CD4-positive, alpha-beta T cell treated with Interleukin-2 at 100 ng/mL for 4 hours (primary cell): Measurements from ENCODE around the gene KIR2DL3.
"Not testable (repeated sequence)": the region's sequence is repeated elsewhere in the genome, so short reads cannot be mapped to it uniquely, and the experiment has no call there.

Source experiments
- DNase-seq: peaks from one replicate; pipeline ENCODE4 v3.0.0-alpha.2; 2020; ENCODE audit warnings: low spot score

Gene KIR2DL3

GRCh38 chr19:54744080-54744479 is 5.8 kb downstream of the KIR2DL3 start:
- not testable (repeated sequence) for DNase-seq

GRCh38 chr19:54747614-54748322 is 9.5 kb downstream of the KIR2DL3 start:
- DNase-seq, result not testable (repeated sequence)

DNA sequence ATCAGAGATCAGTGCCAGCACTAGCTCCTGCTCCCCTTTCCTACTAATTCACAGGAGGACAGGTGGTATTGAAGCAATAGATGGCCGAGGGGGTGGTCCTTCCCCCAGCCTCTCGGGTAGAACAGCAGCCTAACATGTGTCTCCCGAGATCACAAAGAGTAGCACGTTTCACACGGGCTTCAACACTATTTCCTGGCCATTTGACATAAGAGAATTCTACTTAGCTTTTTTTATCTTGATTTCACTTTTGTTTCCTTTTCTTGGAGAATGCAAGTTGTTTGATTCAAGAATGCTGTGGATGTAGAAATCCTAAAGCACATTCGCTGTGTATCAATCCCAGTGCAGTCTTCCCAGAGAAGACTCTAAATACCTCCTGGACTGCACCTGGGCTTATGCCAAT is 12.0 kb downstream of the KIR2DL3 start:
- DNase-seq, result not testable (repeated sequence)

GRCh38 chr19:54756204-54757110 is 18.1 kb downstream of the KIR2DL3 start:
- not testable (repeated sequence) for DNase-seq

- DNase-seq, result not testable (repeated sequence)
These were observed 20.3 kb downstream of the KIR2DL3 start for GRCh38 chr19:54758577-54758976.

DNA sequence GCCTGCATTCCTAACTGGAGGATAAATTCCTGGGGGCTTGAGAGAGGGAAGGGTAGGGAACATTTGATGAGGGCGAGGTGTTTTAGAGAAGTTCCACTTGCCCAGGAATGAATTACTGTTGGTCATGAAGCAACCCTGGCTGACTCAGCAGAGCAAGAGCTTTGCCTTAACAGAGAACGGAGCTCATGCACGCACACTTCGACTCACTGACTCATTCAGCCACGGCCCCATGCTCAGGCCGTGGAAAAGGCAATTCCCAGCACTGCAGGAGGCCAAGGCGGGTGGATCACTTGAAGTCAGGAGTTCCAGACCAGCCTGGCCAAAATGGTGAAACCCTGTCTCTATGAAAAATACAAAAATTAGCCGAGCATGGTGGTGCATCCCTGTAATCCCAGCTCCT is 25.9 kb downstream of the KIR2DL3 start:
- DNase-seq, result not testable (repeated sequence)

DNA sequence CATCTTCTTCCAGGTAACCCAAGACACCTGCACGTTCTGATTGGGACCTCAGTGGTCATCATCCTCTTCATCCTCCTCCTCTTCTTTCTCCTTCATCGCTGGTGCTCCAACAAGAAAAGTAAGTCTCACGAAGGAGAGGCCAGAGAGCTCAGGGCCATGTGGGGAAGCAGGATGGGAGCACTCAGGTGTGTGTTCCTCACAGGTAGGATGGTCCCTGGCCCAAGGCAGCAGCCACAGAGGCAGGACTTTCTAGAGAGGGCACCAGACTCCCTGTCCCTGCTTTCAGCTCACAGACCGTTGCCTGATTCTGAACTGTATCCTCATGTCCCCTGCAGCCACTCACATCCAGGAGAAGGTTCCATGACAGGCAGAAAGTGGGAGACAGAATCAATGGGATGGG is 28.2 kb downstream of the KIR2DL3 start:
- DNase-seq, result not testable (repeated sequence)

DNA sequence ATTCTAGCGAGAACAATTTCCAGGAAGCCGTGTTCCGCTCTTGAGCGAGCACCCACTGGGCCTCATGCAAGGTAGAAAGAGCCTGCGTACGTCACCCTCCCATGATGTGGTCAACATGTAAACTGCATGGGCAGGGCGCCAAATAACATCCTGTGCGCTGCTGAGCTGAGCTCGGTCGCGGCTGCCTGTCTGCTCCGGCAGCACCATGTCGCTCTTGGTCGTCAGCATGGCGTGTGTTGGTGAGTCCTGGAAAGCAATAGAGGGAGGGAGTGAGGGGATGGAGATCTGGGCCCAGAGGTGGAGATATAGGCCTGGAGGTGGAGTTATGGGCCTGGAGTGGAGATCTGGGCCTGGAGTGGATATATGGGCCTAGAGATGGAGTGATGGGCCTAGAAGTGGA is 31.3 kb downstream of the KIR2DL3 start, which contains the start of gene KIR2DL1:
Gene KIR2DL1, plus strand, starts transcription at position 148 of the 400 bp plus-strand sequence. Its CDS starts 58 bp downstream, at position 206.
- DNase-seq, result not testable (repeated sequence)

DNA sequence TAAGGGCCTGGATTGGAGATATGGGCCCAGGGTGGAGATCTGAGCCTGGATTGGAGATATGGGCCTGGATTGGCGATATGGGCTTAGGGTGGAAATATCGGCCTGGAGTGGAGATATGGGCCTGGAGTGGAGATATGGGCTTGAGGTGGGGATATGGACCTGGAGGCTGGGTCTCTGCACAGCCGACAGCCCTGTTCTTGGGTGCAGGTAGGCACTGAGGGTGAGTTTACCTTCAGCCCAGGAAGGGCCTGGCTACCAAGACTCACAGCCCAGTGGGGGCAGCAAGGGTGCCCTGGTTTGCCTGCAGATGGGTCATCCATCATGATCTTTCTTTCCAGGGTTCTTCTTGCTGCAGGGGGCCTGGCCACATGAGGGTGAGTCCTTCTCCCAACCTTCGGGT is 32.2 kb downstream of the KIR2DL3 start:
- DNase-seq, result not testable (repeated sequence)

DNA sequence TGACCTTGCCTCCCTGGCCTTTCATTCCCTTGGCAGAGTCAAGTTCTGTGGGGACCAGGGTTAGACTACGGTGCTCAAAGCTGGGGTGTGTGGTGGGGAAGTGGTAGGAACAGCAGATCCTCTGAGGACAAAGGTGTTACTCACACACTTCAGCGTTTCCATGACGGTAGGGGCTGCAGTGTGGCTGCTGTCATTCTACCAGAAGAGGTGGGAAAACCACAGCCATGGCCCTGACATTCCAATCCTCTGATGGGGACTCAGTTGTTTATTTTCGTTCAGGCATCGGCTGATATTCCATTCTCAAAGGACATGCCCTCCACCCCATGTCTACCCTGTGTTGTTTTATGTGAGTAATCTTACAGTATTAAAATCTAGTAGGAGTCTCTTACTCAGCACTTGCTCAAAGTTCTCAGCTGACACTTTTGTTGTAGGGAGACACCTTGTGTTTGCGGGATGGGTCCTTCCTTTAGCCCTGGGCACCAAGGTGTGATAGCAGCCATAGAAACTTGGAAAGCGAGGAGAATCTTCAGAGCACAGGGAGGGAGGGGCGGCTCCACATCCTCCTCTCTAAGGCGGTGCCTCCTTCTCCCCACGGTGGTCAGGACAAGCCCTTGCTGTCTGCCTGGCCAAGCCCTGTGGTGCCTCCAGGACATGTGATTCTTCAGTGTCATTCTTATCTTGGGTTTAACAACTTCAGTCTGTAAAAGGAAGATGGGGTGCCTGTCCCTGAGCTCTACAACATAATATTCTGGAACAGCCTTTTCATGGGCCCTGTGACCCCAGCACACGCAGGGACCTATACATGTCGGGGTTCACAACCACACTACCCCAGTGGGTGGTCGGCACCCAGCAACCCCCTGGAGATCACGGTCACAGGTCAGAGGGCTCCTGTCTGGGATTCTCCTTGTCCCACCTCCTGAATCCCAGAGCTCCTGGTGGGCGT is 33.0 kb downstream of the KIR2DL3 start:
- DNase-seq, result not testable (repeated sequence)

- DNase-seq, result not testable (repeated sequence)
These were observed 34.4 kb downstream of the KIR2DL3 start for GRCh38 chr19:54772666-54773065.

DNA sequence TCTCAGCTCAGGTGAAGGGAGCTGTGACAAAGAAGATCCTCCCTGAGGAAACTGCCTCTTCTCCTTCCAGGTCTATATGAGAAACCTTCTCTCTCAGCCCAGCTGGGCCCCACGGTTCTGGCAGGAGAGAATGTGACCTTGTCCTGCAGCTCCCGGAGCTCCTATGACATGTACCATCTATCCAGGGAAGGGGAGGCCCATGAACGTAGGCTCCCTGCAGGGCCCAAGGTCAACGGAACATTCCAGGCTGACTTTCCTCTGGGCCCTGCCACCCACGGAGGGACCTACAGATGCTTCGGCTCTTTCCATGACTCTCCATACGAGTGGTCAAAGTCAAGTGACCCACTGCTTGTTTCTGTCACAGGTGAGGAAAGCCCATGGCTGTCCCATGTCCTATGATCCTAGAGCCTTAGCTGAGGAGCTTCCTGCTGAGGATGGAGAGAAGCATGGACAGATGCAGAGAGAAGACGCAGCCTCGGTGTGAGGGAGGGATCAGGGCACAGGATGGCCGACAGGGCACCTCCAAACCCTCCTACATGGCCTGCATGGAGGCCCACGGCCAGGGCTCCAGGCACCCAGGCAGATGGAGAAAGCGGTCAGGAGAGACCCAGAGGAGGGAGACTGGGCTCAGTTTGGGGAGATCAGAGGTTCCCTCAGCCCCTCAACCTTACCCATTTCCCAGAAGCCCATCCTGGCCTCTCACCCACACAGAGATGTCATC is 36.9 kb downstream of the KIR2DL3 start:
- not testable (repeated sequence) for DNase-seq

DNA sequence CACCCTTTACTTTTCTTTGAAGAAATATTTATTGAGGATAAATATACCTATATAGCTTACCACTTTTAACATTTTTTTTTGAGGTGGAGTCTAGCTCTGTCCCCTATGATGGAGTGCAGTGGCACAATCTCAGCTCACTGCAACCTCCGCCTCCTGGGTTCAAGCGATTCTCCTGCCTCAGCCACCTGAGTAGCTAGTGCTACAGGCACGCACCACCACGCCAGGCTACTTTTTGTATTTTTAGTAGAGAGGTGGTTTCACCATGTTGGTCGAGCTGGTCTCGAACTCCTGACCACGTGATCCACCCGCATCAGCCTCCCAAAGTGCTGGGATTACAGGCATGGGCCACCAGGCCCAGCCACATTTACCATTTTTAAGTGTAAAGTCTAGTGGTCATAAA is 37.5 kb downstream of the KIR2DL3 start:
- DNase-seq, result not testable (repeated sequence)

GRCh38 chr19:54777851-54778250 is 39.5 kb downstream of the KIR2DL3 start:
- not testable (repeated sequence) for DNase-seq

GRCh38 chr19:54778896-54779295 is 40.6 kb downstream of the KIR2DL3 start:
- not testable (repeated sequence) for DNase-seq

GRCh38 chr19:54782916-54783315 is 44.6 kb downstream of the KIR2DL3 start:
- DNase-seq, result not testable (repeated sequence)

DNA sequence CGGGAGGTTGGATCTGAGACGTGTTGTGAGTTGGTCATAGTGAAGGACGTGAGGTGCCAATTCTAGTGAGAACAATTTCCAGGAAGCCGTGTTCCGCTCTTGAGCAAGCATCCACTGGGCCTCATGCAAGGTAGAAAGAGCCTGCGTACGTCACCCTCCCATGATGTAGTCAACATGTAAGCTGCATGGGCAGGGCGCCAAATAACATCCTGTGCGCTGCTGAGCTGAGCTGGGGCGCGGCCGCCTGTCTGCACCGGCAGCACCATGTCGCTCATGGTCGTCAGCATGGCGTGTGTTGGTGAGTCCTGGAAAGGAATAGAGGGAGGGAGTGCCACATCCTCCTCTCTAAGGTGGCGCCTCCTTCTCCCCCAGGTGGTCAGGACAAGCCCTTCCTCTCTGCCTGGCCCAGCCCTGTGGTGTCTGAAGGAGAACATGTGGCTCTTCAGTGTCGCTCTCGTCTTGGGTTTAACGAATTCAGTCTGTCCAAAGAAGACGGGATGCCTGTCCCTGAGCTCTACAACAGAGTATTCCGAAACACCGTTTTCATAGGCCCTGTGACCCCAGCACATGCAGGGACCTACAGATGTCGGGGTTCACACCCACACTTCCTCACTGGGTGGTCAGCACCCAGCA is 47.9 kb downstream of the KIR2DL3 start:
- DNase-seq, result not testable (repeated sequence)

DNA sequence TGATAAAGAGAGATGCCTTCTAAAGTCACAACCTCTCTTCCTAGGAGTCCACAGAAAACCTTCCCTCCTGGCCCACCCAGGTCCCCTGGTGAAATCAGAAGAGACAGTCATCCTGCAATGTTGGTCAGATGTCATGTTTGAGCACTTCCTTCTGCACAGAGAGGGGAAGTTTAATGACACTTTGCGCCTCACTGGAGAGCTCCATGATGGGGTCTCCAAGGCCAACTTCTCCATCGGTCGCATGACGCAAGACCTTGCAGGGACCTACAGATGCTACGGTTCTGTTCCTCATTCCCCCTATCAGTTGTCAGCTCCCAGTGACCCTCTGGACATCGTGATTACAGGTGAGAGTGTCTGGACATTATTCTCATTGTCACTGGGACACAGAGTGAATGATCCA is 49.8 kb downstream of the KIR2DL3 start:
- DNase-seq, result not testable (repeated sequence)

GRCh38 chr19:54790711-54791110 is 52.4 kb downstream of the KIR2DL3 start:
- no peak for DNase-seq

GRCh38 chr19:54791476-54791875 is 53.2 kb downstream of the KIR2DL3 start:
- DNase-seq, result no peak
